ENCODE data around the gene FCHSD1. TPM values are rescaled to one million over a fixed set of nuclear protein-coding genes. Genes with fewer than 3 reads are reported as not detected.

Gene FCHSD1
- total and polyA plus RNA-seq, 7 donors = 1.3 to 2.4 (median 1.4) TPM

DNA sequence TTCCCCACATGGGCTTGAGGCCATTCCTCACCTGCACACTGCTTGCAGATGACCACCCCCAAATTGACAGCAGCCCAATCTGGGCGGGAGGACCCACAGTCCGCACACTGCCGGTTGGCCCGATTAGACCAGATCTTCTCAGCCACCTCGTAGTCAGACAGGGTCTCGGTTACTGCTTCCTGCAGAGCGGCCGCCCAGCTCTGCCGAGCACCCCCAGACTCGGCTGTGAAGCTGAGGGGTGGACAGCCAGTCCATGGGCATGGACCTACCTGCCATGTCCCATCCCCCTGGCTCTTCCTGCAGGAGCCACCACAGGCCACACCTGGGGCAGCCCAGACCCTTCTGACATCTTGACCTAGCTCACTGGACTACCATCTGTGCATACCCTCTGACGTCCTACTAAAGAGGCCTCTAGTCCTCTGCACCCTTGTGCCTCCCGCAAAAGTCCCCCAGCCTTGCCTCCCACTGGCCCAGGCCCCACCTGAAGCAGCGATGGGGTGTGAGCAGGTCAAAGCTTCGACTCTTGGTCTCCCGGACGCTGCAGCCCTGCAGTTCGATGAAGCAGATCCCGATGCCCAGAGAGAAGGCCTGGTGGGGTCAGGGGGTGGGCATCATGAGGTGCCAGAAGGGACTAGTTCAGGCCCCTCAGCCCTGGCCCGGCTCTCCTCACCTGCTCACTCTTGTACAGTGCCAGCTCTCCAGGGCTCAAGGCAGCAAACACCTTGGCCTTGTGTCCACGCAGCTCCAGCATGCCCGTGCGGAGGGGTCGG lies 21.0 kb upstream of the FCHSD1 start:
- H3K27ac ChIP-seq = no peak overlapping the region
- H3K9me3 ChIP-seq = no peaks in the 10 kb centered on the region
- TF ChIP-seq, protein P1, sequence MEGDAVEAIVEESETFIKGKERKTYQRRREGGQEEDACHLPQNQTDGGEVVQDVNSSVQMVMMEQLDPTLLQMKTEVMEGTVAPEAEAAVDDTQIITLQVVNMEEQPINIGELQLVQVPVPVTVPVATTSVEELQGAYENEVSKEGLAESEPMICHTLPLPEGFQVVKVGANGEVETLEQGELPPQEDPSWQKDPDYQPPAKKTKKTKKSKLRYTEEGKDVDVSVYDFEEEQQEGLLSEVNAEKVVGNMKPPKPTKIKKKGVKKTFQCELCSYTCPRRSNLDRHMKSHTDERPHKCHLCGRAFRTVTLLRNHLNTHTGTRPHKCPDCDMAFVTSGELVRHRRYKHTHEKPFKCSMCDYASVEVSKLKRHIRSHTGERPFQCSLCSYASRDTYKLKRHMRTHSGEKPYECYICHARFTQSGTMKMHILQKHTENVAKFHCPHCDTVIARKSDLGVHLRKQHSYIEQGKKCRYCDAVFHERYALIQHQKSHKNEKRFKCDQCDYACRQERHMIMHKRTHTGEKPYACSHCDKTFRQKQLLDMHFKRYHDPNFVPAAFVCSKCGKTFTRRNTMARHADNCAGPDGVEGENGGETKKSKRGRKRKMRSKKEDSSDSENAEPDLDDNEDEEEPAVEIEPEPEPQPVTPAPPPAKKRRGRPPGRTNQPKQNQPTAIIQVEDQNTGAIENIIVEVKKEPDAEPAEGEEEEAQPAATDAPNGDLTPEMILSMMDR (IDR thresholded peaks at IDR 0.05) = no peak
- ATAC-seq (no peak), DNase-seq (no peak)
- H3K27me3 ChIP-seq (ENCODE audit: insufficient read depth in 3 of 3, low read length in 2 of 3) = no peaks in the 10 kb centered on the region
- no peaks in the 10 kb centered on the region for H3K4me1 ChIP-seq
- no peak overlapping the region for H3K4me3 ChIP-seq
- whole genome bisulfite sequencing, 3 donors = 88 to 95% (median 90%) methylated on average over 23 of the region's 23 CpGs
- H3K36me3 ChIP-seq (ENCODE audit: insufficient read depth in 1 of 2, low read depth in 1 of 2) = no peaks in the 10 kb centered on the region
- intact Hi-C loops (cut with DNase I) = no loop called here

DNA sequence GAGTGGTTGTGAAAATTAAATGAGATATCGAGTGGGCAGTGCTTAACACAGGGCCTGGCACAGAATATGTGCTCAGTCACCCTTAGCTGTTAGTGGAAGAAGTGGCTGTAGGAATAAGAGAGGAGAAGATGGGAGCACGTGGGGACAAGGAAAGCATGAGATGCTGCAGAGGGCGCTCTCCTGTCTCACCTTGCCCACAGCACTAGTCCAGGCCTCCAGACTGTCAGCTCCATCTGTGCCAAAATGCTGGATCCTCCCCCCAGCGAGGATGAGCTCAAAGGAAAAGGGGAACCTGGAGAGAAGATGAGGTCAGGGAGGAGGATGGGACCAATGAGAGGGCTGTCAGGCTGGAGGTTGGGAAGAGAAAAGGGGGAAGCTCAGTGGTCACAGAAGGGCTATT lies 18.3 kb upstream of the FCHSD1 start:
- 74 to 82% (median 80%) methylated on average over 4 of the region's 4 CpGs for WGBS, 3 donors
- Histone ChIP-seq H3K4me3 (no peak overlapping the region), H3K9me3 (no peaks in the 10 kb centered on the region), H3K4me1 (no peaks in the 10 kb centered on the region), H3K27me3 (ENCODE audit: insufficient read depth in 3 of 3, low read length in 2 of 3) (no peaks in the 10 kb centered on the region), H3K36me3 (ENCODE audit: insufficient read depth in 1 of 2, low read depth in 1 of 2) (no peaks in the 10 kb centered on the region), H3K27ac (no peak overlapping the region)
- DNase-seq = no peak
- ATAC-seq = no peak
- TF ChIP-seq, protein P1 (IDR thresholded peaks at IDR 0.05) = no peak
- intact Hi-C loops (cut with DNase I) = no loop called here

DNA sequence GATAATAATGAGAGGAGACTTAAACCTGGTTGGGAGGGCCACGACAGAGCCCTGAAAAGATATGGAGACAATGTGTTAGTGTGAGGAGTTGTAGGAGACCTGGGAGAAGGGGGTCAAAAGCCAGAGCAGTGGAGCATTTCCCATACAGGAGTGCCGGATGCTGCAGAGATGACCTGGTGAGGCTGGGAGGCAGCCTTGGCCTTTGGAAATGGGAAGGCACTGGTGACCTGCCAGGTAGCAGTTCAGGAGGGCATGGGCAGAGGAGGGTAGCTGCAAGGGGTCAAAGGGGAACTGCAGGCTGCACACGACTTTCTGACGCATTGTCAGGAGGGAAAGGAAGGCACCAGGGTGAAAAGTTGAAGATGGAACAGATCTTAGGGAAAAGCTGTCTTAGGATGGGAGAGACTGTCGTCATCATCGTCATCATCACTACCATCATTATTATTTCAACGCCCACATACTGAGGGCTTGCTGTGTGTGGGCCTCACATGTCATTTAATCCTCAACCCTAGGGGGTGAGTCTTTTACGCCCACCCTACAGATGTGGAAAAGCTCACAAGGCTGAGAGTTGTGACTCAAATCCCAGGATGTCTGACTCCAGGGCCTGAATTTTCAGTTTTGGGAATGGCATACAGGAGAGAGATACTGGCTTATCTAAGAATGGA lies 17.5 kb upstream of the FCHSD1 start:
- intact Hi-C loops (cut with DNase I) = no loop called here
- ATAC-seq = no peak
- peaks cover 0 to 5% of the 10 kb centered on the region in 2 donors for H3K36me3 ChIP-seq (ENCODE audit: insufficient read depth in 1 of 2, low read depth in 1 of 2)

DNA sequence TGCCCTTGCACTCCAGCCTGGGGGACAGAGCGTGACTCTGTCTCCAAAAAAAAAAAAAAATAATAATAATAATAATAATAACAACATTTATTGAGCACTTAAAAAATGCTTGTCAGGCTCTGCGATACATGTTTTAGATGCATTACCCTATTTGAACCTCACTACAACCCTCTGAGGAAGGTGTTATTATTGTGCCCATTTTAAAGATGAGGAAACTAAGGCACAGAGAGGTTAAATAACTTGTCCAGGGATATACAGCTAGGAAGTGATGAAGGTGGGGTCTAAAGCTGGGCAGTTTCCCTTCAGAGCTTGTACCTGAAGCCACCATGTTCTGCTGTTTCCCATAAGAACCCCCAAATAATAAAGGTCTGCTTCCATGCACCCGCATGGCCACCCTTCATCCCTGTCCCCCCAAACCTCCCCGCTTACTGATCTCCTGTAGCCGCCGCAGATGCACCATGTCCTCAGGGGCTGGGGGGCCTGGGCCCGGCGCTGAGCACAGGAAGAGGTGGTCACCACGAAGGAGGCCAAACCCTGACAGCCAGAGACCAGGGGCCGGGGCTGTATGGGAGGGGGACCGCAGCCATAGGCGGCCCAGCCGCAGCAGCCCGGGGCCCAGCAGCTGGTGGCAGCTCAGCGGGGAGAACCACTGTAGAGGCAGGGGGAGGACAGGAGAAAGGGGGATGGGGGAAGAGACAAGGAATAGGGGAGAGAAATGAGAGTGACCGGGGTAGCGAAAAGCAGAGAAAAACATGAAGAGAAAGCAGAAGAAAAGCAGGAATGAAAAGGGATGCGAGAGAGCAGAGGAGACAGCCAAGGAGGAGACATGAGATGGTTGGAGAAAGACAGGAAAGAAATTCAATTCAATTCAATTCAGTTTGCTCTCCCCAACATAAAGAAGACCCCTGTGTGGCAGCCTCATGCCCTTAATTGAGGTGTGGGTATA lies 15.1 kb upstream of the FCHSD1 start:
- Histone ChIP-seq H3K27ac (no peak overlapping the region), H3K9me3 (no peaks in the 10 kb centered on the region), H3K36me3 (ENCODE audit: insufficient read depth in 1 of 2, low read depth in 1 of 2) (peaks cover 0 to 12% of the 10 kb centered on the region in 2 donors), H3K4me1 (no peaks in the 10 kb centered on the region), H3K4me3 (no peak overlapping the region), H3K27me3 (ENCODE audit: insufficient read depth in 3 of 3, low read length in 2 of 3) (no peaks in the 10 kb centered on the region)
- intact Hi-C loops (cut with DNase I) = no loop called here
- no peak for ATAC-seq
- no peak for DNase-seq
- TF ChIP-seq, protein P1 (IDR thresholded peaks at IDR 0.05) = no peak
- WGBS, 3 donors = 72 to 75% (median 75%) methylated on average over 18 of the region's 18 CpGs

More for the DNA sequence above, 17.5 kb upstream of the FCHSD1 start:
- TF ChIP-seq, protein P1 (IDR thresholded peaks at IDR 0.05) = no peak
- H3K4me3 ChIP-seq = no peak overlapping the region
- H3K9me3 ChIP-seq = no peaks in the 10 kb centered on the region
- H3K4me1 ChIP-seq = no peaks in the 10 kb centered on the region
- no peak for DNase-seq
- WGBS, 3 donors = 76 to 78% (median 77%) methylated on average over 8 of the region's 8 CpGs
- H3K27me3 ChIP-seq (ENCODE audit: insufficient read depth in 3 of 3, low read length in 2 of 3) = no peaks in the 10 kb centered on the region
- H3K27ac ChIP-seq = no peak overlapping the region
